Stimulated activated naive CD8-positive, alpha-beta T cell treated with anti-CD3 and anti-CD28 coated beads, Interleukin-15, Interleukin-2, amounts not matched to agents 100 ng/mL and 50 ng/mL, for 24 hours (primary cell): ENCODE measurements around the gene SH3BP5L.
"Not testable (repeated sequence)": the region's sequence is repeated elsewhere in the genome, so short reads cannot be mapped to it uniquely, and the experiment has no call there.

ENCODE experiments used
- H3K27ac Mint-ChIP-seq: one replicate; pipeline ENCODE4 v1.8.0; 2021; ENCODE audit warnings: mild to moderate bottlenecking, mixed read lengths
- H3K27me3 Mint-ChIP-seq: one replicate; pipeline ENCODE4 v1.8.0; 2021; ENCODE audit warnings: mixed read lengths
- H3K36me3 Mint-ChIP-seq: one replicate; pipeline ENCODE4 v1.8.0; 2021; ENCODE audit warnings: low read depth, mixed read lengths
- H3K4me1 Mint-ChIP-seq: one replicate; pipeline ENCODE4 v1.8.0; 2021; ENCODE audit warnings: low read depth, mixed read lengths
- H3K4me3 Mint-ChIP-seq: one replicate; pipeline ENCODE4 v1.8.0; 2021; ENCODE audit warnings: mild to moderate bottlenecking, mixed read lengths
- H3K9me3 Mint-ChIP-seq: one replicate; pipeline ENCODE4 v1.8.0; 2021; ENCODE audit warnings: mixed read lengths

SH3BP5L gene

DNA sequence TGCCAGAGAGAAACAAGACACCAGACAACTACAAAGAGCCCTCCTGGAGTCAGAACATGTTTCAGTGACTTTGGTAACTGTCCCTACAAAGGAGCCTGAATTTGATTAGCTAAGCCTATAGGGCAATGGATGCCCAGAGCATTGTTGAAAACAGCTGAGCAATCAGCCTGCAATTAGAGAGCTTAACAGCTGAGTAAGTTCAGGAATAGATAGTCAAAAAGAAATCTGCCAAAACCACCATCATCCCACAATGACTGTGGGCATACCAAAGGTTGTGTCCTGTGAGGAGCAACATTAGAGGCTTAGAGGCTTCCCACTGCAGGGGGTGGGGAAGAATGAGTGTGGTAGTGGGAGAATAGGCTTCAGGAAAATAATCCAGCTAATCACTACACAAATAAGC, 32.1 kb downstream of the SH3BP5L start:
- Mint-ChIP-seq H3K9me3 (peaks cover 9% of the 10 kb centered on the region), H3K27me3 (peaks cover 12% of the 10 kb centered on the region), H3K36me3 (no peaks in the 10 kb centered on the region), H3K27ac (no peak overlapping the region), H3K4me1 (peaks cover 3% of the 10 kb centered on the region), H3K4me3 (no peak overlapping the region)

DNA sequence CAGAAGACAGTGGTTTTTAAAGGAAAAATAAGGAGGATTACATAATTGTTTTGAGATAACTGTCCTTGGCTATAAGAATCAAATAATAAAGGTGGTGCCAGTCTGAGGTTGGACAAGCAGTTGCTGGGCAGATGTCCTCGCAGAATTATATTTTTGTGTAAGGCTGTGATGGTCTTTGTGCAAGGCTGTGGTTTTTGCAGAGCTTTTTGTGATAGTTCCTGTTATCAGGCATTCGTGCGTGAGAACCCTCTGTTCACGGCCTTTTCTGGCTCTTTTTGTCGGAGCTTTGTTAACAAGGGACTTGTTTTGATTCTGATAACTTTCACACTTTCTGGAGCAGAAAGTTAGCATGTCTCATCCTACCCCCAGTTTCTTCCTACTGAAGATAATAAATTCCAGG, 33.4 kb downstream of the SH3BP5L start:
- no peaks in the 10 kb centered on the region for H3K36me3 Mint-ChIP-seq
- peaks cover 3% of the 10 kb centered on the region for H3K4me1 Mint-ChIP-seq
- no peak overlapping the region for H3K4me3 Mint-ChIP-seq
- peaks cover 9% of the 10 kb centered on the region for H3K9me3 Mint-ChIP-seq
- peaks cover 1% of the 10 kb centered on the region for H3K27me3 Mint-ChIP-seq
- no peak overlapping the region for H3K27ac Mint-ChIP-seq

DNA sequence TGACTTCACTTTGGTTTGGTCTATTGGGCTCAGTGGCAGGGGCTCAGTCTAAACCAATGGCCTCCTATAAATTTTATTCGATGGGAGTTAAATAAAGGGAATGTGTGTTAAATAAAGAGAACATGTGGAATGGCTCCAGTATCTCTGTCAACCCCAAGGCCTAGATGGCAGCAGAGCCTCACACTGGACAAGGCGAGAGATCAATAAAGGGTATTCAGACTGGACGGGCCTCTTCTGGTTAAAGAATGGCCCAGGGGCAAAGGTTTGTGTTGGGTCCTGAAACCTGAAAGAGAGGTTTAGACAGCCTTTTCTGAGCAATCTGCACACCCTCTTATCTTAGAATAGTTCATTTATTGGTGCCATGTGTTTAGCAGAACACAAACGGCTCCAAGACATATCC, 34.7 kb downstream of the SH3BP5L start:
- no peaks in the 10 kb centered on the region for H3K27me3 Mint-ChIP-seq
- H3K36me3 Mint-ChIP-seq: no peaks in the 10 kb centered on the region
- H3K9me3 Mint-ChIP-seq: peaks cover 7% of the 10 kb centered on the region

DNA sequence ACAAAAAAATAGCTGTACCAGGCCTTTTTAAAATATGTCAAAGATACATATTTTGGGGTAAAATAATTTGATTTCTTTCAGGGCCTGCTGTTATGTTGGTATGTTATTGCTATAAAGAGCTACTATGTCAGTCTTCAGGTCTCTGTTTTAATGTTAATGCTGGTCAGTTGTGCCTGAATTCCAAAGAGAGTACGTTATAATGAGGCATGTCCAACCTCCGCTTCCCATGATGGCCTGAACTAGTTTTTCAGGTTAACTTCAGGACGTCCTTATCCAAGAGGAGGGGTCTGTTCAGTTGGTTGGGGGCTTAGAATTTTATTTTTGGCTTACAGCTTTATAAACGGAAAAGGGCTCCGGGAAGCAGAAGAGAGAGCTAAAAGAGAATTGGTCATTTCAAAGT, 35.3 kb downstream of the SH3BP5L start:
- no peaks in the 10 kb centered on the region for H3K27me3 Mint-ChIP-seq
- no peak overlapping the region for H3K4me3 Mint-ChIP-seq
- H3K36me3 Mint-ChIP-seq: no peaks in the 10 kb centered on the region
- H3K27ac Mint-ChIP-seq: no peak overlapping the region
- H3K4me1 Mint-ChIP-seq: peaks cover 6% of the 10 kb centered on the region
- H3K9me3 Mint-ChIP-seq: peaks cover 5% of the 10 kb centered on the region

More for the DNA sequence above, 34.7 kb downstream of the SH3BP5L start:
- Mint-ChIP-seq H3K4me1 (peaks cover 3% of the 10 kb centered on the region), H3K4me3 (no peak overlapping the region), H3K27ac (no peak overlapping the region)

DNA sequence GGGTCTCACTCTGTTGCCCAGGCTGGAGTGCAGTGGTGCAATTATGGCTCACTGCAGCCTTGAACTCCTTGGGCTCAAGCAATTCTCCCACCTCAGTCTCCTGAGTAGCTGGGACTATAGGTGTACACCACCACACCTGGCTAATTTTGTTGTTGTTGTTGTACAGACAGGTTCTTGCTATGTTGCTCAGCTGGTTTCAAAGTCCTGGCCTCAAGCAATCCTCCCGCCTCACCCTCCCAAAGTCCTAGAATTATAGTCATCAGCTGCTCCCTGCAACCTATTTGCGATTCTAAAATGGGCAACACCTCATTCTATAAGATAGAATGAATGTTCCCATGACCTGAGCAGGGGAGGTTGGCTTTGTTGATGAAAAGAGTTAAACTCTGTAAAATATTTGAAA, 36.4 kb downstream of the SH3BP5L start:
- H3K27me3 Mint-ChIP-seq, H3K27ac Mint-ChIP-seq, H3K9me3 Mint-ChIP-seq, H3K4me3 Mint-ChIP-seq, H3K36me3 Mint-ChIP-seq, H3K4me1 Mint-ChIP-seq: not testable (repeated sequence)

DNA sequence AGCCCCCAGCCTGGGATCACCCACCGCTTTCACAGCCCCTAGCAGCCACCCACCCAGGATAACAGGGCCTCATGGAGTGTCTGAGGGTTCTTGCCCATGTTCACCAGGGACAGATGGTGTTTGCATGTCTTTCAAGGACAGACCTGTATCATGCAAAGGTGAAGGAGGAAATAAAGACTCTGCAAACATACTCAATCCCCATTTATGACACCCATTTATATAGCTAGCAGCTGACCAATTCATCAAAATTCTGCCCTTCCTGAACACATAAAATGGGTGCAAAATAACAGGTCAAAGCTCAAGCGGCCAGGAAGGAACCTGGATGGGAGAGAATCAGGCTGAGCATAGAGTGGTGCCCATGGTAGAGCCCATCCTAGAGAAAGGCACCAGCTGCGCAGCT, 37.4 kb downstream of the SH3BP5L start:
- Mint-ChIP-seq H3K27me3 (no peaks in the 10 kb centered on the region), H3K27ac (no peak overlapping the region), H3K4me3 (no peak overlapping the region), H3K9me3 (no peaks in the 10 kb centered on the region), H3K36me3 (no peaks in the 10 kb centered on the region), H3K4me1 (peaks cover 6% of the 10 kb centered on the region)

DNA sequence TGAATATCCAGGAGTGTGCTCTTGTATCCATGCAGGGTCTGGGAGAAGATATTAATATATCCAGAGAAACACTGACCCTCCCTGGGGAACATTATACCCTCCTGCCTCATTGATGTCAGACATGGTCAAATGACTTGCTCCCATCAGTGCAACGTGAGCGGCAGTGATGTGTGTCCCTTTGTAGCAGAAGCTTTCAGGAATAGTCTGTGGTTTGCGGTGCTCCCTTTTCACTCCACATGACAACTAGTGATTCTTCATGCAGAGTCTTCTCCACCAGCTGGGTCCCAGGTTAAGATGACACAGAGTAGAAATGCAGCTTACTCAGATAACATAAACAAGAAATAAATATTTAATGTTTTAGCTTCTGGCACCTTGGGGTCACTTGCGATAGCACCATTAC, 38.3 kb downstream of the SH3BP5L start:
- Mint-ChIP-seq H3K4me3 (no peak overlapping the region), H3K27ac (no peak overlapping the region), H3K9me3 (no peaks in the 10 kb centered on the region), H3K4me1 (peaks cover 3% of the 10 kb centered on the region), H3K36me3 (no peaks in the 10 kb centered on the region), H3K27me3 (no peaks in the 10 kb centered on the region)

DNA sequence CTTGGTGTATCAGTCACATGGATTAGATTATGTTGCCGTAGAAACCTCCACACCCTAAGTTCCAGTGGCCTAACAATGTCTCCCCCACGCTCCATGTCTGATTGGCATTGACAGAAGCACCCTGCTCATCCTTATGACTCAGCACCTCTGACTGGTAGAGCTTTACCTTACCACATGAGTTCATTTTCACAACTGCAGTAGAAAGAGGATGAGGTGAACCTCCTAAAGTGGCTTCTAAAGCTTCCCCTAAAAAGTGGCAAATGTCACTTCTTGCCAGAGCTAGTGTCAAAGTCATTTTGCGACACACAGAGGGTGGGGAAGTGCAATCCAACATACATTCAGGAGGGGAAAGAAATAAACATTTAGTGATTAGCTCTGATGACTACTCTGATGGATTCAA, 39.6 kb downstream of the SH3BP5L start:
- Mint-ChIP-seq H3K9me3 (peaks cover 6% of the 10 kb centered on the region), H3K27ac (no peak overlapping the region), H3K4me3 (no peak overlapping the region), H3K27me3 (peaks cover 10% of the 10 kb centered on the region), H3K36me3 (no peaks in the 10 kb centered on the region), H3K4me1 (peaks cover 3% of the 10 kb centered on the region)

DNA sequence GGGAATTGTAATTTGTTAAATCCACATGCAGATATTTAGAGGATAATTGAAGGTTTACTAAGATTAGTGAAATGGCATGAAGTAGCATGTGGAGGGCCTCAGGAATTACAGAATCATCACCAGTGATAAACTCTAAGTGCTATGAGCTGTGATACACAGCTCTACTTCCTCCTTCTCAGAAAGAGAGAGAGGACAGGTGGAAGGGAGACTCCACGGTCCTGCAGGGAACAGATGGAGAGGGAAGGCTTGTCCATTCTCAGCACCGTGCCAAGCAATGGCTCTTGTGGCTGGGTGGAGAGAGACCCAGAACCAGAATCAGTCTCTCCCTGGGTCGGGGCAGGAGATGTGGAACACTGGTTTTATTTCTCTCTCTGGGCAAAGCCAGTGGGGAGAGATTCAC, 42.3 kb downstream of the SH3BP5L start:
- H3K27ac Mint-ChIP-seq: no peak overlapping the region
- no peak overlapping the region for H3K4me3 Mint-ChIP-seq
- H3K27me3 Mint-ChIP-seq: peaks cover 17% of the 10 kb centered on the region
- no peaks in the 10 kb centered on the region for H3K36me3 Mint-ChIP-seq
- peaks cover 13% of the 10 kb centered on the region for H3K4me1 Mint-ChIP-seq
- H3K9me3 Mint-ChIP-seq: peaks cover 11% of the 10 kb centered on the region

DNA sequence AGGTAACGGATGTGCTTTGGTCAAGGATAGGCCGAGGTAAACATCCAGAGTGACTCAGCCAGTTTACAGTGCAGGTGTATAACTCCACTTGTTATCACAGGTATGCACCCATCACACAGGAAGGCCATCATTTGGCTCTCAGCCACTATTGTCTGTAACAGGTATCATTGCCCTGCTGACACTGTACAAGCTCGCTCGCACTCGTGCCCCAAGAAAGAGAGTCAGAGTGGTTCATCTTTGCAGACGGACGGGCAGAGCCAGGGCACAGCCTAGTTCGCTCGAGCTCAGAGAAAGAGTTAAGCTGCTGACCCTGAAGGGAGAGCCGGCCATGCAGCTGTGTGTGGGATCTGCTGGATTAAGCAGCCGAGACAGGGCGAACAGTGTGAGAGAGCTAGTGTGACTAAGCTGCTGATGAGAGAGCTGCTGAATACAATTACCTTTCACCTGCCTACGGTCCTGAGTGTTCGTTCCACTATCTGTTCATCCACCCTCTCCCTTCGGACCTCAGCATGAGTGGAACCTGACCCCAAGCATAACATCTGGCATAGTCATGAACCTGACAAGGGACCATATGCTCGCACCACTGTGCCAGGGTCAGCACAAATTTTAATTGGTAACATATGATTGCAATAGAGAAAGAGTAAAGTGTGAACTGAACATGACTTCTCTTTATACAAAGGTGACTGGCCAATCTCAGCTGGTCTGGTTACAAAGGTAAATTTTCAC, 43.1 kb downstream of the SH3BP5L start:
- Mint-ChIP-seq H3K27ac (no peak overlapping the region), H3K4me3 (no peak overlapping the region), H3K27me3 (peaks cover 17% of the 10 kb centered on the region), H3K36me3 (no peaks in the 10 kb centered on the region), H3K9me3 (peaks cover 15% of the 10 kb centered on the region), H3K4me1 (peaks cover 13% of the 10 kb centered on the region)

DNA sequence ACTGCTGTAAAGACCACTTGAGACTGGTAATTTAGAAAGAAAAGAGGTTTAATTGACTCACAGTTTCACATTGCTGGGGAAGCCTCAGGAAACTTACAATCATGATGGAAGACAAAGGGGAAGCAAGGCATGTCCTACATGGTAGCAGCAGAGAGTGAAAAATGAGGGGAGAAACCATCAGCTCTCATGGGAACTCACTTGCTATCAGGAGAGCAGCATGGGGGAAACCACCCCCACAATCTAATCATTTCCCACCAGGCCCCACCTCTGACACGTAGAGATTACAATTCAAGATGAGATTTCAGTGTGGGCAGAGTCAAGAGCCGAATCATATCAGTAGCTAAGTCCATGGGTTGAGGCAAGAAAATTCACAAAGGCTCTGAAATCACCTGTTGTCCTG, 46.4 kb downstream of the SH3BP5L start:
- Mint-ChIP-seq H3K4me1 (peaks cover 10% of the 10 kb centered on the region), H3K27me3 (peaks cover 17% of the 10 kb centered on the region), H3K36me3 (no peaks in the 10 kb centered on the region), H3K27ac (no peak overlapping the region), H3K9me3 (peaks cover 23% of the 10 kb centered on the region), H3K4me3 (no peak overlapping the region)

DNA sequence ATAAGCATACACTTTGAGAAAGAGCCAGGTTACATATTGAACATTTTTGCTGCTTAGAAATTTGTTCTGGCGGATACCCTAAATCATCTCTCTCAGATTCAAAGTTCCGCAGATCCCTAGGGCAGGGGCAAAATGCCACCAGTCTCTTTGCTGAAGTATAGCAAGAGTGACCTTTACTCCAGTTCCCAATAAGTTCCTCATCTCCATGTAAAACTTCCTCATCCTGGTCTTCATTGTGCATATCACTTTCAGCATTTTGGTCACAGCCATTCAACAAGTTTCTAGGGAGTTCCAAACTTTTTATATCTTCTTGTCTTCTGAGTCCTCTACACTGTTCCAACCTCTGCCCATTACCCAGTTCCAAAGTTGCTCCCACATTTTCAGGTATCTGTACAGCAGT, 46.8 kb downstream of the SH3BP5L start:
- Mint-ChIP-seq H3K36me3 (no peaks in the 10 kb centered on the region), H3K9me3 (peaks cover 23% of the 10 kb centered on the region), H3K27me3 (peaks cover 17% of the 10 kb centered on the region)

DNA sequence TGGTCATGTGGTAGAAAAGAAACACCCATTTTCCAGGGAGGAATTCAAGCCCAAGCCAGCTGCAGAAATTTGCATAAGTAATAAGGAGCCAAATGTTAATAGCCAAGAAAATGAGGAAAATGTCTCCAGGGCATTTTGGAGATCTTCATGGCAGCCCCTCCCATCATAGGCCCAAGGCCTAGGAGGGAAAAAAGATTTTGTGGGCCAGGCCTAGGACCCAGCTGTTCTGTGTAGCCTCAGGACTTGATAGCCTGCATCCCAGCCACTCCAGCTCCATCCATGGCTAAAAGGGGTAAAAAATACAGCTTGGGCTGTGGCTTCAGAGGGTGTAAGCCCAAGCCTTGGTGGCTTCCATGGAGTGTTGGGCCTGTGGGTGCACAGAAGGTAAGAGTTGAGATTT, 48.7 kb downstream of the SH3BP5L start:
- Mint-ChIP-seq H3K4me3 (no peak overlapping the region), H3K27me3 (peaks cover 17% of the 10 kb centered on the region), H3K4me1 (peaks cover 10% of the 10 kb centered on the region), H3K36me3 (no peaks in the 10 kb centered on the region), H3K27ac (no peak overlapping the region), H3K9me3 (peaks cover 23% of the 10 kb centered on the region)

More for the DNA sequence above, 46.8 kb downstream of the SH3BP5L start:
- peaks cover 10% of the 10 kb centered on the region for H3K4me1 Mint-ChIP-seq
- H3K4me3 Mint-ChIP-seq: no peak overlapping the region
- no peak overlapping the region for H3K27ac Mint-ChIP-seq

DNA sequence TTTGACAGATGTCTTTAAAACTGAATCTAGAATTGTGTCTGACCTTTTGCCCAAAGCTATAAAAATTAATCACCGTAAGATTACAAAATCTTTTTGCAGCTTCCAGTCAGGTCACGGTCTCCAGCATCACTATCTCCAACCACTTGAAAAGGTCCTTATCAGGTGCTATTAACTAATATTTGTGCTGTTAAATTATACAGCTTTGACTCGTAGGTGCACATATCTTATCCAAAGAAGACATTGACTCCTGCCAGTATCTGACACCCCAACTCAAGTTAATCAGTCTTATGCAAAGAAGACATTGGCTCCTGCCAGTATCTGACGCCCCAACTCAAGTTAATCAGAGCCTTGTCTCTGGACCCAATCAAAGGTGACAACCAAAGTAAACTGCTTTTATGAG, 50.3 kb downstream of the SH3BP5L start:
- Mint-ChIP-seq H3K4me1 (peaks cover 10% of the 10 kb centered on the region), H3K4me3 (no peak overlapping the region), H3K27me3 (peaks cover 17% of the 10 kb centered on the region), H3K9me3 (peaks cover 17% of the 10 kb centered on the region), H3K36me3 (no peaks in the 10 kb centered on the region), H3K27ac (no peak overlapping the region)
